ENCODE results near the gene PCMT1.
"Not testable (repeated sequence)": the region's sequence is repeated elsewhere in the genome, so short reads cannot be mapped to it uniquely, and the experiment has no call there.

PCMT1 gene

GRCh38 chr6:149820506-149820905 lies 71.0 kb downstream of the PCMT1 start:
- no peak for DNase-seq (ENCODE audit: low read depth)

GRCh38 chr6:149821492-149821891 lies 72.0 kb downstream of the PCMT1 start:
- no peak for DNase-seq (ENCODE audit: low read depth)

- DNase-seq (ENCODE audit: low read depth), result no peak
These were observed 73.5 kb downstream of the PCMT1 start for GRCh38 chr6:149823013-149823412.

GRCh38 chr6:149825292-149825691 lies 75.8 kb downstream of the PCMT1 start:
- DNase-seq (ENCODE audit: low read depth), result no peak

GRCh38 chr6:149830731-149831307 lies 81.3 kb downstream of the PCMT1 start:
- DNase-seq (ENCODE audit: low read depth), result no peak

- DNase-seq (ENCODE audit: low read depth), result no peak
These were observed 81.8 kb downstream of the PCMT1 start for GRCh38 chr6:149831308-149831820.

GRCh38 chr6:149833651-149834050 lies 84.1 kb downstream of the PCMT1 start:
- DNase-seq (ENCODE audit: low read depth), result no peak

GRCh38 chr6:149834513-149835481 lies 85.3 kb downstream of the PCMT1 start:
- peak; percentile 59 for DNase-seq (ENCODE audit: low read depth)

- no peak for DNase-seq (ENCODE audit: low read depth)
These were observed 91.0 kb downstream of the PCMT1 start for GRCh38 chr6:149840345-149841075.

- DNase-seq (ENCODE audit: low read depth), result no peak
These were observed 92.8 kb downstream of the PCMT1 start for GRCh38 chr6:149842331-149842730.

GRCh38 chr6:149843051-149843633 lies 93.6 kb downstream of the PCMT1 start:
- DNase-seq (ENCODE audit: low read depth), result no peak

- not testable (repeated sequence) for DNase-seq (ENCODE audit: low read depth)
These were observed 94.5 kb downstream of the PCMT1 start for GRCh38 chr6:149844036-149844435.

GRCh38 chr6:149844480-149844879 lies 94.9 kb downstream of the PCMT1 start:
- DNase-seq (ENCODE audit: low read depth), result no peak

GRCh38 chr6:149845549-149845948 lies 96.0 kb downstream of the PCMT1 start:
- DNase-seq (ENCODE audit: low read depth), result no peak

- DNase-seq (ENCODE audit: low read depth), result no peak
These were observed 96.8 kb downstream of the PCMT1 start for GRCh38 chr6:149846321-149846720.

- no peak for DNase-seq (ENCODE audit: low read depth)
These were observed 98.4 kb downstream of the PCMT1 start for GRCh38 chr6:149847939-149848267.

- DNase-seq (ENCODE audit: low read depth), result not testable (repeated sequence)
These were observed 98.8 kb downstream of the PCMT1 start for GRCh38 chr6:149848343-149848742.

- no peak for DNase-seq (ENCODE audit: low read depth)
These were observed 102.0 kb downstream of the PCMT1 start for GRCh38 chr6:149851461-149852110.

- DNase-seq (ENCODE audit: low read depth), result no peak
These were observed 102.6 kb downstream of the PCMT1 start for GRCh38 chr6:149852180-149852579.

- DNase-seq (ENCODE audit: low read depth), result no peak
These were observed 103.3 kb downstream of the PCMT1 start for GRCh38 chr6:149852881-149853280.

- DNase-seq (ENCODE audit: low read depth), result not testable (repeated sequence)
These were observed 104.5 kb downstream of the PCMT1 start for GRCh38 chr6:149854017-149854416.

- no peak for DNase-seq (ENCODE audit: low read depth)
These were observed 105.0 kb downstream of the PCMT1 start for GRCh38 chr6:149854532-149854931.
